HepG2 (cell line): ENCODE data around the gene SKIDA1. TPM values are rescaled to one million over a fixed set of nuclear protein-coding genes. Genes with fewer than 3 reads are reported as not detected.

Experiments
- ATAC-seq: fragments of 200-7000 bp; cut with Tn5 transposase; 3 replicates; pipeline ENCODE4 v1.9.1; 2020; ENCODE audit warnings: mild to moderate bottlenecking, moderate library complexity
- BruUV-seq: library from RNA; stranded (reverse); fragments of 400-500 nt; replicated peaks from 2 replicates; lab custom pipeline; 2021; lab: Mats Ljungman, UMichigan
- CTCF ChIA-PET: fragments of 300-600 bp; formaldehyde crosslinking; extraction: SDS; loops from one replicate; lab custom pipeline; 2021; ENCODE audit warnings: low total read pairs, inconsistent platforms, low intra/inter-chr PET ratio; lab: Yijun Ruan, JAX
- POLR2A ChIA-PET: fragments of 350-600 bp; sonication (Branson Sonifier 250); formaldehyde crosslinking; loops from one replicate; lab custom pipeline; 2020; ENCODE audit warnings: antibody characterized with exemption, inconsistent platforms; lab: Yijun Ruan, JAX
- DNase-seq: peaks from one replicate; pipeline ENCODE4 v3.0.0-alpha.2; 2015; ENCODE audit warnings: low spot score
- FAIRE-seq: peaks from 3 replicates; lab custom pipeline; 2011; peaks lifted over from hg19 to GRCh38; lab: Jason Lieb, UNC
- H2AFZ ChIP-seq: one replicate; pipeline ENCODE4 v1.6.1; 2011; ENCODE audit warnings: low read length, inconsistent platforms
- H3K27ac ChIP-seq: fragments of 300-600 bp; 3 replicates; pipeline ENCODE4 v1.8.0; 2011; ENCODE audit warnings: mixed run types, mild to moderate bottlenecking, mixed read lengths, low read length, inconsistent platforms; ENCODE audit not compliant: insufficient read depth; ENCODE audit errors: extremely low read length
- H3K27me3 ChIP-seq, 2 experiments: fragments of 200-600 bp in 1 of 2; 2 replicates in 1 of 2; 3 replicates in 1 of 2; pipeline versions ENCODE4 v1.6.0 to v1.8.0; 2011; ENCODE audit warnings: low read length in 2 of 2, mild to moderate bottlenecking in 2 of 2, moderate library complexity in 2 of 2, inconsistent platforms in 1 of 2; ENCODE audit not compliant: insufficient read depth in 2 of 2, control insufficient read depth in 1 of 2
- H3K36me3 ChIP-seq, 2 experiments: fragments of 200-600 bp in 1 of 2; replicated peaks in 1 of 2; 2 replicates in 1 of 2; 3 replicates in 1 of 2; pipeline versions ENCODE4 v1.5.1 to v1.8.0; 2011; ENCODE audit warnings: low read length in 2 of 2, inconsistent platforms in 1 of 2; ENCODE audit not compliant: insufficient read depth in 2 of 2, control insufficient read depth in 1 of 2
- H3K4me1 ChIP-seq: 2 replicates; pipeline ENCODE4 v1.5.1; 2012; ENCODE audit warnings: low read length, inconsistent platforms; ENCODE audit not compliant: insufficient read depth
- H3K4me2 ChIP-seq: 2 replicates; pipeline ENCODE4 v1.6.0; 2011; ENCODE audit warnings: low read depth, low read length, inconsistent platforms
- H3K4me3 ChIP-seq, 3 experiments: fragments of 200-600 bp in 1 of 3; sonication (generic), shearing (Covaris generic) in 1 of 3; replicated peaks in 1 of 3; 2 replicates each; pipeline ENCODE4 v1.5.1; 2011 to 2016; ENCODE audit warnings: low read length in 3 of 3, inconsistent platforms in 2 of 3, low read depth in 2 of 3, mild to moderate bottlenecking in 2 of 3, control low read depth in 1 of 3, mixed read lengths in 1 of 3; ENCODE audit not compliant: insufficient read depth in 1 of 3
- H3K79me2 ChIP-seq: one replicate; pipeline ENCODE4 v1.6.1; 2011; ENCODE audit warnings: low read length, inconsistent platforms; ENCODE audit not compliant: insufficient read depth
- H3K9ac ChIP-seq: 2 replicates; pipeline ENCODE4 v1.6.0; 2011; ENCODE audit warnings: mild to moderate bottlenecking, low read depth, low read length, inconsistent platforms; ENCODE audit not compliant: insufficient read depth
- H3K9me3 ChIP-seq: 2 replicates; pipeline ENCODE4 v1.5.1; 2012; ENCODE audit warnings: mild to moderate bottlenecking, low read length
- H4K20me1 ChIP-seq: 2 replicates; pipeline ENCODE4 v1.6.0; 2011; ENCODE audit warnings: inconsistent platforms, mild to moderate bottlenecking, low read length, moderate library complexity; ENCODE audit not compliant: insufficient read depth
- BRF2 ChIP-seq: sonication (generic); formaldehyde crosslinking; IDR thresholded peaks from 2 replicates; pipeline ENCODE4 v1.8.1; 2022; ENCODE audit warnings: mild to moderate bottlenecking, missing genetic modification reagents
- FOXA1 ChIP-seq, 2 experiments: fragments of 450-650 bp in 1 of 2; sonication (generic) in 1 of 2; formaldehyde crosslinking in 1 of 2; IDR thresholded peaks; 2 replicates each; pipeline versions ENCODE4 v1.4.0 to v1.6.1; 2016 to 2020; ENCODE audit warnings: missing genetic modification reagents in 1 of 2
- FOXA3 ChIP-seq: IDR thresholded peaks from 2 replicates; pipeline ENCODE4 v1.6.1; 2016; ENCODE audit warnings: missing genetic modification reagents, missing compliant biosample characterization
- GLI4 ChIP-seq: sonication (generic); formaldehyde crosslinking; IDR thresholded peaks from 2 replicates; pipeline ENCODE4 v1.5.1; 2020; ENCODE audit warnings: missing genetic modification reagents, mild to moderate bottlenecking, moderate library complexity, borderline replicate concordance
- HNRNPK ChIP-seq: fragments of 200-400 bp; formaldehyde crosslinking; IDR thresholded peaks from 2 replicates; pipeline ENCODE4 v1.6.1; 2018; ENCODE audit warnings: low read length, low read depth, moderate library complexity, mild to moderate bottlenecking; ENCODE audit not compliant: poor library complexity, severe bottlenecking
- MAFF ChIP-seq: IDR thresholded peaks from 2 replicates; pipeline ENCODE4 v1.6.1; 2011; ENCODE audit warnings: low read depth, low read length, improper control_type of control experiment
- MIER2 ChIP-seq: IDR thresholded peaks from 2 replicates; pipeline ENCODE4 v1.6.1; 2016; ENCODE audit warnings: missing biosample characterization, missing genetic modification reagents
- RXRA ChIP-seq: sonication (generic); formaldehyde crosslinking; IDR thresholded peaks from 2 replicates; pipeline ENCODE4 v1.5.1; 2020; ENCODE audit warnings: missing genetic modification reagents
- THAP9 ChIP-seq: sonication (generic); formaldehyde crosslinking; IDR thresholded peaks from 2 replicates; pipeline ENCODE4; 2020; ENCODE audit warnings: missing genetic modification reagents, mild to moderate bottlenecking, borderline replicate concordance
- ZBTB42 ChIP-seq: sonication (generic); formaldehyde crosslinking; IDR thresholded peaks from 2 replicates; pipeline ENCODE4 v1.5.0; 2020; ENCODE audit warnings: mild to moderate bottlenecking, missing genetic modification reagents
- ZNF780A ChIP-seq: sonication (generic); formaldehyde crosslinking; IDR thresholded peaks from 2 replicates; pipeline ENCODE4 v1.8.0; 2022; ENCODE audit warnings: mild to moderate bottlenecking, missing genetic modification reagents, moderate library complexity
- WGBS: methylation state at CpG from one replicate; pipeline ENCODE4 v1.1.6; 2017; ENCODE audit warnings: low lambda C conversion rate; 5-methylcytosine and 5-hydroxymethylcytosine counted together
- in situ Hi-C: cut with HindIII; loops from 2 replicates; pipeline ENCODE4 v1.10.0; 2017; ENCODE audit warnings: low pct_unique_long_range_greater_than_20kb; ENCODE audit not compliant: extremely low pct_ligation_motif_present
- intact Hi-C: fragments of 100-400 bp; cut with micrococcal nuclease; formaldehyde crosslinking; loops from one replicate; pipeline ENCODE4 v1.10.0; 2022; ENCODE audit not compliant: unreplicated experiment
- polyA plus RNA-seq, 8 experiments: library from polyadenylated mRNA; depleted of rRNA in 3 of 8; stranded (reverse) in 7 of 8; unstranded in 1 of 8; fragments of >200 nt; fragmentation: Illumina TruSeq in 4 of 8; extraction: Trizol in 4 of 8; gene quantifications; 2 replicates each; pipeline versions ENCODE4 v1.2.1 to v1.2.3, GENCODE V29; 2011 to 2016; ENCODE audit warnings: low read depth in 4 of 8, missing spikeins in 1 of 8, mixed read lengths in 1 of 8; ENCODE audit not compliant: insufficient read depth in 1 of 8
- total RNA-seq, 5 experiments: library from RNA; depleted of rRNA; stranded (reverse); fragments of >200 nt; fragmentation: Illumina TruSeq; extraction: Trizol; gene quantifications; 2 replicates each; pipeline ENCODE4 v1.2.3, GENCODE V29; 2016; ENCODE audit warnings: low read depth in 1 of 5

Gene SKIDA1
- total and polyA plus RNA-seq, 2 of the 13 experiments (the other 11 are each of a cell fraction or from before 2014, with no cell fraction given) = 0.73 to 1.5 TPM

- TF ChIP-seq GLI4 (CRISPR knock-in tag) (0 out of 2 replicates have a peak, but pooled peaks have one; percentile 54), HNRNPK (peak; percentile 33), BRF2 (CRISPR knock-in tag) (0 out of 2 replicates have a peak, but pooled peaks have one; percentile 34), ZBTB42 (CRISPR knock-in tag) (no peak), FOXA1 (IDR thresholded peaks at IDR 0.05) (no peak), FOXA1 (CRISPR knock-in tag; IDR thresholded peaks at IDR 0.05) (peak; percentile 61; the same call in 1 of the 2 replicates), RXRA (CRISPR knock-in tag) (no peak), ZNF780A (0 out of 2 replicates have a peak, but pooled peaks have one; percentile 53), MAFF (no peak), FOXA3 (0 out of 2 replicates have a peak, but pooled peaks have one; percentile 30)
These were observed 23.6 kb downstream of the SKIDA1 start (continued) for GRCh38 chr10:21501731-21502347.

GRCh38 chr10:21501091-21501490, 24.4 kb downstream of the SKIDA1 start:
- FAIRE-seq (no peak), ATAC-seq (no peak), DNase-seq (no peak)
- Histone ChIP-seq H3K9me3 (no peaks in the 10 kb centered on the region), H3K27me3 (no peaks in the 10 kb centered on the region), H4K20me1 (no peaks in the 10 kb centered on the region), H3K4me2 (no peak overlapping the region), H2AFZ (no peak overlapping the region), H3K27ac (no peak overlapping the region), H3K4me3 (no peak overlapping the region), H3K36me3 (no peaks in the 10 kb centered on the region), H3K79me2 (peaks cover 2% of the 10 kb centered on the region), H3K9ac (no peak overlapping the region), H3K4me1 (peaks cover 80% of the 10 kb centered on the region)
- in situ Hi-C loops (loop anchor here (25.0 kb wide), 1 partner anchor 811 kb away; the partner anchor contains the start of genes BMI1 and COMMD3), intact Hi-C loops (no loop called here)
- CTCF ChIA-PET = interaction anchor here (0.5 kb wide), 1 partner anchor 13 kb away, joined by 3 read pairs; no protein-coding TSS in a partner anchor
- no TSS peak for BruUV-seq
- POLR2A ChIA-PET = interaction anchor here (0.9 kb wide), 1 partner anchor 25 kb away, joined by 3 read pairs; the partner anchor contains the start of gene SKIDA1
- WGBS = 83% methylated on average over 5 of the region's 5 CpGs
- TF ChIP-seq MIER2 (CRISPR knock-in tag) (no peak), THAP9 (CRISPR knock-in tag) (0 out of 2 replicates have a peak, but pooled peaks have one; percentile 24)
